Breast epithelium (tissue), 4 donors: ENCODE measurements around the gene PWWP2B. TPM values are rescaled to one million over a fixed set of nuclear protein-coding genes. Genes with fewer than 3 reads are reported as not detected.

Experiments used
- DNase-seq, 2 donors: peaks; one replicate each; pipeline ENCODE4 v3.0.0-alpha.2; 2019; ENCODE audit warnings: low spot score in 2 of 2
- H3K27ac ChIP-seq, 2 donors: fragments of 200-600 bp; sonication (generic) in 1 of 2; one replicate each; pipeline ENCODE4 v1.5.1; 2016 to 2019; ENCODE audit warnings: mild to moderate bottlenecking in 1 of 2
- H3K27me3 ChIP-seq, 2 donors: fragments of 200-600 bp; sonication (generic) in 1 of 2; one replicate each; pipeline versions ENCODE4 v1.5.1 to v1.6.0; 2017 to 2019; ENCODE audit warnings: control low read depth in 1 of 2, mild to moderate bottlenecking in 1 of 2
- H3K36me3 ChIP-seq: fragments of 200-600 bp; one replicate; pipeline ENCODE4 v1.5.1; 2019
- H3K4me1 ChIP-seq, 2 donors: fragments of 200-600 bp; sonication (generic); one replicate each; pipeline ENCODE4 v1.5.1; 2016 to 2019; ENCODE audit warnings: control low read depth in 1 of 2
- H3K4me3 ChIP-seq, 3 donors: fragments of 200-600 bp; sonication (generic); 1 replicate in 2 of 3; 2 replicates in 1 of 3; pipeline ENCODE4 v1.5.1; 2016 to 2019; ENCODE audit warnings: mild to moderate bottlenecking in 3 of 3, moderate library complexity in 2 of 3
- H3K9me3 ChIP-seq, 2 donors: fragments of 200-600 bp; sonication (generic) in 1 of 2; one replicate each; pipeline ENCODE4 v1.5.1; 2016 to 2019; ENCODE audit warnings: control low read depth in 1 of 2
- POLR2A ChIP-seq: fragments of 450-650 bp; IDR thresholded peaks from one replicate; pipeline ENCODE4 v1.6.1; 2016; ENCODE audit warnings: antibody characterized with exemption, mild to moderate bottlenecking, moderate library complexity
- POLR2AphosphoS5 ChIP-seq, 3 donors: sonication (generic); formaldehyde crosslinking; IDR thresholded peaks; one replicate each; pipeline ENCODE4 v1.6.1; 2017; ENCODE audit warnings: antibody characterized with exemption in 3 of 3
- intact Hi-C: fragments of 100-400 bp; cut with DNase I; formaldehyde crosslinking; loops from one replicate; pipeline ENCODE4 v1.15.1; 2023; ENCODE audit warnings: low total_unique reads
- total RNA-seq, 3 donors: library from RNA; depleted of rRNA; stranded (reverse); fragments of >200 nt; gene quantifications; one replicate each; pipeline ENCODE4 v1.1.0, GENCODE V29; 2016
- TF ChIP-seq, protein P1 (sequence below), 3 donors: fragments of 450-650 bp; IDR thresholded peaks; one replicate each; pipeline ENCODE4 v1.5.1; 2016 to 2017; ENCODE audit warnings: antibody characterized with exemption in 3 of 3, mild to moderate bottlenecking in 3 of 3, moderate library complexity in 3 of 3

Gene PWWP2B
- total RNA-seq, 3 donors from 2014 or later: 10.7 to 15.5 (median 13.4) TPM

DNA sequence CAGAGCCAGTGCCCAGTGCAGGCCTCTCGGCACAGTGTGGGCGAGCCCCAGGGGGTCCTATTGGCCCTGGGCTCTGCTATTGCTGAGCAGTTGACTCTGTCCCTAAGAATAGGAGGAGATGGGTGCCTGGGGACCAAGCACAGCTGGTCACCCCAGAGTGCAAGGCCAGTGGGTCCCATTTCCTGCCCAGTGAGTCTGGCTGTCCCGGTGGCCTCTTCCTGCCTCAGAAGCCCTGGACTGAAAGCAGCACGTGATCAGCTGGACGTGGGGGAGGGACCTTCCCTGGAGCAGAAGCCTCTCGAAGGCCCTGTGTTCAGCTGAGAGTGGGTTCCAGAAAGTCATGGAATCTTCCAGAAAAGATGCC, 42.0 kb downstream of the PWWP2B start:
- TF ChIP-seq POLR2AphosphoS5 (IDR thresholded peaks at IDR 0.05) (no peak), POLR2A (no peak)
- TF ChIP-seq, protein P1, sequence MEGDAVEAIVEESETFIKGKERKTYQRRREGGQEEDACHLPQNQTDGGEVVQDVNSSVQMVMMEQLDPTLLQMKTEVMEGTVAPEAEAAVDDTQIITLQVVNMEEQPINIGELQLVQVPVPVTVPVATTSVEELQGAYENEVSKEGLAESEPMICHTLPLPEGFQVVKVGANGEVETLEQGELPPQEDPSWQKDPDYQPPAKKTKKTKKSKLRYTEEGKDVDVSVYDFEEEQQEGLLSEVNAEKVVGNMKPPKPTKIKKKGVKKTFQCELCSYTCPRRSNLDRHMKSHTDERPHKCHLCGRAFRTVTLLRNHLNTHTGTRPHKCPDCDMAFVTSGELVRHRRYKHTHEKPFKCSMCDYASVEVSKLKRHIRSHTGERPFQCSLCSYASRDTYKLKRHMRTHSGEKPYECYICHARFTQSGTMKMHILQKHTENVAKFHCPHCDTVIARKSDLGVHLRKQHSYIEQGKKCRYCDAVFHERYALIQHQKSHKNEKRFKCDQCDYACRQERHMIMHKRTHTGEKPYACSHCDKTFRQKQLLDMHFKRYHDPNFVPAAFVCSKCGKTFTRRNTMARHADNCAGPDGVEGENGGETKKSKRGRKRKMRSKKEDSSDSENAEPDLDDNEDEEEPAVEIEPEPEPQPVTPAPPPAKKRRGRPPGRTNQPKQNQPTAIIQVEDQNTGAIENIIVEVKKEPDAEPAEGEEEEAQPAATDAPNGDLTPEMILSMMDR (IDR thresholded peaks at IDR 0.05): no peak
- intact Hi-C loops: no loop called here
- Histone ChIP-seq H3K4me1 (no peaks in the 10 kb centered on the region), H3K27me3 (no peaks in the 10 kb centered on the region), H3K9me3 (no peaks in the 10 kb centered on the region), H3K27ac (peak overlapping the region in 1 of 2 donors; percentile 55), H3K4me3 (no peak overlapping the region), H3K36me3 (no peaks in the 10 kb centered on the region)
- DNase-seq: no peak

DNA sequence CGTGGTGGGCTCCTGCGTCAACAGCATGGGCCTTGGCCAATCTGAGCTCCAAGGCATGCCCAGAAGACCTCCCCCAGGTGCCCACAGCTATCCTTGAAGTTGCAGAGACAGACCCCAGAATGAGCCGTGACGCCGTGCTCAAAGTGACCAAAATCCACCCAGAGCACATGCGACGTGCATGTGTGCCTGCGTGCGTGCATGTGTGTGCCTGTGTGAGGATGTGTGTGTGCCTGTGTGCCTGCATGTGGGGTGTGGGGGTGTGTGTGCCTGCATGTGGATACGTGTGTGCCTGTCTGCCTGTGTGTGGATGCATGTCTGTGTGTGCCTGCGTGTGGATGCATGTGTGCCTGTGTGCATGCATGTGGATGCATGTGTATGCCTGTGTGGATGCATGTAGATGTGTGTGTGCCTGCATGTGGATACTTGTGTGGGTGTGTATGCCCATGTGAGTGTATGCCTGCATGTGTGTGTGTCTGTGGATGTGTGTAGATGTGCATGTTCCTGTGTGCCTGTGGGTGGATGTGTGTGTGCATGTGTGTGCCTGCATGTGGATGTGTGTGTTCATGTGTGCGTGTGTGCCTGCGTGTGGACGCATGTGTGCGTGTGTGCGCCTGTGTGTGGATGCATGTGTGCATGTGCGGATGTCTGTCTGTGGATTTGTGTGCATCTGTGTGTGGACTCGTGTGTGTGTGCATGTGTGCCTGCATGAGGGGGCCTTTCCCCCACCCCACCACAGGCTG, 42.6 kb downstream of the PWWP2B start:
- intact Hi-C loops: no loop called here
- Histone ChIP-seq H3K9me3 (no peaks in the 10 kb centered on the region), H3K27ac (no peak overlapping the region), H3K4me1 (no peaks in the 10 kb centered on the region), H3K4me3 (no peak overlapping the region), H3K36me3 (no peaks in the 10 kb centered on the region), H3K27me3 (no peaks in the 10 kb centered on the region)
- TF ChIP-seq POLR2AphosphoS5 (IDR thresholded peaks at IDR 0.05): no peak
- TF ChIP-seq, protein P1 (IDR thresholded peaks at IDR 0.05): no peak
- no peak for TF ChIP-seq POLR2A
- no peak for DNase-seq

DNA sequence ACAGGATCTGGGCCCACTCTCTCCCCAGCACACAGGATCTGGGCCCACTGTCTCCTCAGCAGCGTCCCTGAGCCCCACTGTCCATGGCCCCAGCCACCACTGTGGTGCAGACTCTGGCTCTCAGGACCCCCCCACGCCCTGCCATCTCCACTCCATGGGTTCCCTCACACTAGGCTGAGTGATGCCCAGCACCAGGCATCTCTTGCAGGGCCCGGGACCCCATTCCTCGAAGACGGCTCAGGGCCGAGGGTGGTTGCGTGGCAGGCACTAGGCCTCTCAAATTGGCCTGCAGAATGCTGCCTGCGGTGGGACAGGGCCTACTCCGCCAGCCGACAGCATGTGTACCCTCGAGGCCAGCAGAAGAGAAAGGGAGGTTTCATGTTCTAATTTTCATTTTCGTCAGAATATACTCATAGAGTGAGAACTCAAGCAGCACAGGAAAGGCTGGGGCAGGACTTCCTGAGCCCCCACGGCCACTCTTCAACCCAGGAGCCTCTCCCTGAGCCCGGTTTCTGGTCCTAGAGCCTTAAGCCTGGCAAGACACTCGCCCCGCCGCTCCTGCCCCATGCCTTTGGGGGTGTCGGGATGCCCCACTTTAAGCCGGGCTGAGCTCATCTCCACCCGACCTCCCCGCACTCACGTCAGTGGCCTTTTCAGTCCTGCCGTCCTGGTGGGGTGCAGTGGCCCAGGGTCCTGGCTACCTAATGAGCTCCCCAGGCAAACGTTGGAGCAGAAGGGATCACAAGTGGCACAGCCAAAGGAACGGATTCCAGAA, 44.0 kb downstream of the PWWP2B start:
- intact Hi-C loops: no loop called here

DNA sequence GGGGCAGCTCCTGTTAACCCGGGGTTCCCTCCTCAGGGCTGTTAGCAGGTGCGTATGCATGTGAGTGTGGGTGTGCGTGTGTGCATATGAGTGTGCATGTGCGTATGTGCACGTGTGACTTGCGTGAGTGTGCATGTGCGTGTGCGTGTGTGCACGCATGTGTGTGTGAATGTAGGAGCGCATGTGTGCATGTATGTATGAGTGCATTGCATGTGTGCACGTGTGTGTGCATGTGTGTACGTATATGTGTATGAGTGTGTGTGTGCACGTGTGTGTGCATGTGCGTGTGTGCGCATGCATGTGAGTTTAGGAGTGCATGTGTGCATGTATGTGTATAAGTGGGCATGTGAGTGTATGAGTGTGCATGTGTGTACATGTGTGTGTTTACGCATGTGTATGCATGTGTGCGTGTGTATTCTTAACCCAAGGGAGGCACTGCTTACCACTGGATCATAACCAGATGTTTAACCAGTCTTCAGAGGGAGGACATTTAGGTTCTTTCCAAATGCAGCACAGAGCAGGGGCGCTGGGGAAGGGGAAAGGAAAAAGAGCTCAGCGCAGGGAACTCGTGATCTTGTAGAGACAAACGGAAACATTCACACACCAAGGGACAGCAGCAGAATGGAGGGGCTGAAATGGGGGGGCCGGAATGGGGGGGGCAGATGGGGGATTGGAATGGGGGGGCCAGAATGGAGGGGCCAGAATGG, 45.0 kb downstream of the PWWP2B start:
- intact Hi-C loops: no loop called here
- DNase-seq: no peak
- H3K9me3 ChIP-seq: no peaks in the 10 kb centered on the region
- no peaks in the 10 kb centered on the region for H3K36me3 ChIP-seq
- no peak overlapping the region for H3K27ac ChIP-seq
- no peaks in the 10 kb centered on the region for H3K27me3 ChIP-seq
- H3K4me1 ChIP-seq: peaks cover 1 to 2% of the 10 kb centered on the region in 2 donors
- no peak for TF ChIP-seq POLR2AphosphoS5 (IDR thresholded peaks at IDR 0.05)
- TF ChIP-seq, protein P1 (IDR thresholded peaks at IDR 0.05): no peak
- TF ChIP-seq POLR2A: no peak
- H3K4me3 ChIP-seq: no peak overlapping the region

More for the DNA sequence above, 44.0 kb downstream of the PWWP2B start:
- TF ChIP-seq POLR2A (no peak), POLR2AphosphoS5 (IDR thresholded peaks at IDR 0.05) (no peak)
- TF ChIP-seq, protein P1 (IDR thresholded peaks at IDR 0.05): no peak
- no peak overlapping the region for H3K27ac ChIP-seq
- DNase-seq: no peak
- no peaks in the 10 kb centered on the region for H3K9me3 ChIP-seq
- no peak overlapping the region for H3K4me3 ChIP-seq
- H3K36me3 ChIP-seq: no peaks in the 10 kb centered on the region
- H3K4me1 ChIP-seq: no peaks in the 10 kb centered on the region
- no peaks in the 10 kb centered on the region for H3K27me3 ChIP-seq
